ENCODE measurements around the gene PPP1R11.

PPP1R11 gene

DNA sequence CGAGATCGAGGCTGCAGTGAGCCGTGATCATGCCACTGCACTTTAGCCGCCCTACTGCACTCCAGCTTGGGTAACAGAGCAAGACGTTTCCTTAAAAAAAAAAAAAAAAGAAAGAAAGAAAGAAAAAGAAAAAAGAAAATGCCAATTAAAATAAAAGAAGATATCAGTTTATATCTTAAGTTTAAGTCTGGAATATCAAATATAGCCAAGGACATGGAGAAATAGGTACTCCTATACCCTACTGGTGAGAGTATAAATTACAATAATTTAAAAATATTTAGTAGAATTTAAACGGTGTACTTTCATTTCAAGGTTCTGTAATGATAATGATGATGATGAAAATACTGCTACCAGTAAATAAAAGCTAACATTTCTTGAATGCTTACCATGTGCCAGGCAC, 49.7 kb downstream of the PPP1R11 start:
- no peak for TF ChIP-seq POLR2AphosphoS5 (IDR thresholded peaks at IDR 0.05; ENCODE audit: low read depth, low read length)
- TF ChIP-seq FOXP2 (optimal IDR thresholded peaks at IDR 0.05; ENCODE audit: borderline replicate concordance, extremely low read depth, extremely low read length, insufficient read depth), result no peak
- TF ChIP-seq TAF1 (IDR thresholded peaks at IDR 0.05; ENCODE audit: borderline replicate concordance, insufficient read depth, low read length), result no peak

All from PFSK-1 (cell line).